Measurements from ENCODE around the gene IL1RN. TPM values are rescaled to one million over a fixed set of nuclear protein-coding genes. Genes with fewer than 3 reads are reported as not detected.
A peak's percentile ranks its signal among the peaks of the same experiment; 100 is the strongest.

IL1RN gene
- total RNA-seq, 1 experiment from 2014 or later: not detected

DNA sequence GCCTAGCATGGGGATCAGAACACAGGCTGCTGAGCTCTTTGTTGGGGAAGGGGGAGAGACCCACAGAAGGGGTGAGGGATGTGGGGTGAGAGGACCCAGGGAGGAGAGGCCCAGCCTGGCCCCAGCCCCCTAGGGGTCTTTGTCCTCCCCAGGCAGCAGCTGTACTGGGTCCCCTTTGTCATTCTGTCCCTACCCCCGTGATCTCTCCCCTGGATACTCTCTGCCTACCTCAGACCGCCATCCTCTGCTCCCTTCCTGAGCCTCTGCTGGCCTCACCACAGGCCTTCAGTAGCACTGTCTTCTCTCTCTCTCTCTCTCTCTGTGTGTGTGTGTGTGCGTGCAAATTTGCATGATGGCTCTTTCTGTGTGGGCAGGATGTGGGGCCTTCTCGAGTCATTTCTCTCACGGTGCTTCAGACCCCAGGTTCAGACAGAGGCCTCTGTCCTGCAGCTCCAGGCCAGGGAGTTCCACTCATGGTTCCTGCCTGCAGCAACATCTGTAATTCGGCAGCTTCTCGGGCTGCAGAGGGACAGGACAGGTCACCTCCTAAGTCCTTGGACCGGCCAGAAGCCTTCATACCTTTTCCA, 47.7 kb downstream of the IL1RN start:
- no TSS peak for BruUV-seq (replicated peaks)
- Histone ChIP-seq H3K9me3 (ENCODE audit: control insufficient read depth, insufficient read depth, low read depth, low read length) (no peaks in the 10 kb centered on the region), H3K4me1 (ENCODE audit: control insufficient read depth, insufficient read depth, low read length) (no peaks in the 10 kb centered on the region), H3K36me3 (ENCODE audit: control insufficient read depth, insufficient read depth, low read length) (no peaks in the 10 kb centered on the region), H3K27me3 (ENCODE audit: control insufficient read depth, insufficient read depth, low read length) (no peaks in the 10 kb centered on the region), H3K27ac (ENCODE audit: low read length) (no peak overlapping the region), H3K4me3 (ENCODE audit: low read depth in 2 of 2, low read length in 2 of 2) (no peak overlapping the region)
- DNase-seq (ENCODE audit: low read depth, low spot score) (no peak), ATAC-seq (peak; percentile 51; the same call in 1 of the 2 replicates)
- ChIA-PET CTCF (no interaction called here), POLR2A (no interaction called here)
- in situ Hi-C loops (cut with HindIII; ENCODE audit: low pct_unique_long_range_greater_than_20kb, low sequenced_read_pairs) (no loop called here), intact Hi-C loops (cut with micrococcal nuclease; ENCODE audit: unreplicated experiment) (no loop called here)
- TF ChIP-seq SIN3A (IDR thresholded peaks at IDR 0.05; ENCODE audit: borderline replicate concordance, insufficient read depth, low read depth, low read length) (no peak), POLR2AphosphoS5 (IDR thresholded peaks at IDR 0.05; ENCODE audit: low read depth, low read length) (no peak), TCF7L2 (IDR thresholded peaks at IDR 0.05; ENCODE audit: low read depth, low read length) (no peak)
- TF ChIP-seq, protein P1, sequence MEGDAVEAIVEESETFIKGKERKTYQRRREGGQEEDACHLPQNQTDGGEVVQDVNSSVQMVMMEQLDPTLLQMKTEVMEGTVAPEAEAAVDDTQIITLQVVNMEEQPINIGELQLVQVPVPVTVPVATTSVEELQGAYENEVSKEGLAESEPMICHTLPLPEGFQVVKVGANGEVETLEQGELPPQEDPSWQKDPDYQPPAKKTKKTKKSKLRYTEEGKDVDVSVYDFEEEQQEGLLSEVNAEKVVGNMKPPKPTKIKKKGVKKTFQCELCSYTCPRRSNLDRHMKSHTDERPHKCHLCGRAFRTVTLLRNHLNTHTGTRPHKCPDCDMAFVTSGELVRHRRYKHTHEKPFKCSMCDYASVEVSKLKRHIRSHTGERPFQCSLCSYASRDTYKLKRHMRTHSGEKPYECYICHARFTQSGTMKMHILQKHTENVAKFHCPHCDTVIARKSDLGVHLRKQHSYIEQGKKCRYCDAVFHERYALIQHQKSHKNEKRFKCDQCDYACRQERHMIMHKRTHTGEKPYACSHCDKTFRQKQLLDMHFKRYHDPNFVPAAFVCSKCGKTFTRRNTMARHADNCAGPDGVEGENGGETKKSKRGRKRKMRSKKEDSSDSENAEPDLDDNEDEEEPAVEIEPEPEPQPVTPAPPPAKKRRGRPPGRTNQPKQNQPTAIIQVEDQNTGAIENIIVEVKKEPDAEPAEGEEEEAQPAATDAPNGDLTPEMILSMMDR (IDR thresholded peaks at IDR 0.05): no peak
- TF ChIP-seq, protein P2, sequence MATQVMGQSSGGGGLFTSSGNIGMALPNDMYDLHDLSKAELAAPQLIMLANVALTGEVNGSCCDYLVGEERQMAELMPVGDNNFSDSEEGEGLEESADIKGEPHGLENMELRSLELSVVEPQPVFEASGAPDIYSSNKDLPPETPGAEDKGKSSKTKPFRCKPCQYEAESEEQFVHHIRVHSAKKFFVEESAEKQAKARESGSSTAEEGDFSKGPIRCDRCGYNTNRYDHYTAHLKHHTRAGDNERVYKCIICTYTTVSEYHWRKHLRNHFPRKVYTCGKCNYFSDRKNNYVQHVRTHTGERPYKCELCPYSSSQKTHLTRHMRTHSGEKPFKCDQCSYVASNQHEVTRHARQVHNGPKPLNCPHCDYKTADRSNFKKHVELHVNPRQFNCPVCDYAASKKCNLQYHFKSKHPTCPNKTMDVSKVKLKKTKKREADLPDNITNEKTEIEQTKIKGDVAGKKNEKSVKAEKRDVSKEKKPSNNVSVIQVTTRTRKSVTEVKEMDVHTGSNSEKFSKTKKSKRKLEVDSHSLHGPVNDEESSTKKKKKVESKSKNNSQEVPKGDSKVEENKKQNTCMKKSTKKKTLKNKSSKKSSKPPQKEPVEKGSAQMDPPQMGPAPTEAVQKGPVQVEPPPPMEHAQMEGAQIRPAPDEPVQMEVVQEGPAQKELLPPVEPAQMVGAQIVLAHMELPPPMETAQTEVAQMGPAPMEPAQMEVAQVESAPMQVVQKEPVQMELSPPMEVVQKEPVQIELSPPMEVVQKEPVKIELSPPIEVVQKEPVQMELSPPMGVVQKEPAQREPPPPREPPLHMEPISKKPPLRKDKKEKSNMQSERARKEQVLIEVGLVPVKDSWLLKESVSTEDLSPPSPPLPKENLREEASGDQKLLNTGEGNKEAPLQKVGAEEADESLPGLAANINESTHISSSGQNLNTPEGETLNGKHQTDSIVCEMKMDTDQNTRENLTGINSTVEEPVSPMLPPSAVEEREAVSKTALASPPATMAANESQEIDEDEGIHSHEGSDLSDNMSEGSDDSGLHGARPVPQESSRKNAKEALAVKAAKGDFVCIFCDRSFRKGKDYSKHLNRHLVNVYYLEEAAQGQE (IDR thresholded peaks at IDR 0.05; ENCODE audit: insufficient read depth in 1 of 2, low read depth in 2 of 2, low read length in 1 of 2): no peak

DNA sequence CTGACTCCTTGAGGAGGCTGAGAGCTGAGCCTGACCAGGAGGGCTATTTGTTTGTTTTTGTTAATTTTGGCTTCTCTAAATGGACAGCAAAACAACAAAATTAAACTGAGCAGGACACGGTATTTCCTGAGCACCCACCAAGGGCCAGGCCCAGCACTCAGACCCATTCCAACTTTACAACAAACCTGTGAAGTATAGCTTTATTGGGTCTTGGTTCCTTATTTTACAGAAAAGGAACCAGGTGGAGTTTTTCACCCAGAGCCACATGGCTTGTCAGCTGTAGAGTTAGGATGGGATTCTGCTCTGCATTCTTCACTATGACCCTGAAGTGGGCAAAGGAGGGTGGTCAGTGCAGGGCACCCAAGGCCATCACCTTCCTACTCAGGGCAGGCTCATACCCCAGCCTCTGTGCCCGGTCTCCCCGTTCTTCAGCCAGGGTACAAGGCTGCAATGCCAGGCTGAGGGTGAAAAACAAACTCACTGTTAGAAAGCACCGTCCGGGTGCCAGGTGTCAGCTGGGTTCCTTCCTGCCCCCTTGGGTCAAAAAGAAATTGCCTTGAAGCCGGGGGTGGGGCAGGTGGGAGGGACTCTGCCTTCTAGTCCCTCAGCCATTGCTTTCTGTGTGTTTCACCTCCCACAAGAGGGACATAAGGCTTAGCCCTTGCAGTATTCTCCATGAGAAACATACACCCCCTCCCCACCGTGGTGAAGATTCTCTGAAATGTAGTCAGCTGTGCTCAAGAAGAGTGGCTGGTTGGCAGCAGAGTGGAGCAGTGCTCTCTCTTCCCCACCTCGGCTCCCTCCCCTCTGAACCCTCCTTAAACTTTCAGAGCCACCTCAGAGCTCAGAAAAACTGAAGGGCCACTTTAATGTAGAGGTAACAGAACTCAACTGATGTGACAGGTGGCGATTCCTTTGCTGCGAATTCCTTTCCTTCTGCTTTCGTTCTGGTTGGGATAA, 48.6 kb downstream of the IL1RN start:
- no peaks in the 10 kb centered on the region for H3K36me3 ChIP-seq (ENCODE audit: control insufficient read depth, insufficient read depth, low read length)
- in situ Hi-C loops (cut with HindIII; ENCODE audit: low pct_unique_long_range_greater_than_20kb, low sequenced_read_pairs): no loop called here
- no TSS peak for BruUV-seq (replicated peaks)
- no peaks in the 10 kb centered on the region for H3K27me3 ChIP-seq (ENCODE audit: control insufficient read depth, insufficient read depth, low read length)
- no peaks in the 10 kb centered on the region for H3K4me1 ChIP-seq (ENCODE audit: control insufficient read depth, insufficient read depth, low read length)
- H3K27ac ChIP-seq (ENCODE audit: low read length): no peak overlapping the region
- ChIA-PET CTCF (no interaction called here), POLR2A (no interaction called here)
- no peak for ATAC-seq
- no peak overlapping the region for H3K4me3 ChIP-seq (ENCODE audit: low read depth in 2 of 2, low read length in 2 of 2)
- intact Hi-C loops (cut with micrococcal nuclease; ENCODE audit: unreplicated experiment): no loop called here
- H3K9me3 ChIP-seq (ENCODE audit: control insufficient read depth, insufficient read depth, low read depth, low read length): no peaks in the 10 kb centered on the region
- no peak for DNase-seq (ENCODE audit: low read depth, low spot score)
- TF ChIP-seq, protein P2 (IDR thresholded peaks at IDR 0.05; ENCODE audit: insufficient read depth in 1 of 2, low read depth in 2 of 2, low read length in 1 of 2): no peak
- TF ChIP-seq TCF7L2 (IDR thresholded peaks at IDR 0.05; ENCODE audit: low read depth, low read length) (no peak), SIN3A (IDR thresholded peaks at IDR 0.05; ENCODE audit: borderline replicate concordance, insufficient read depth, low read depth, low read length) (no peak), POLR2AphosphoS5 (IDR thresholded peaks at IDR 0.05; ENCODE audit: low read depth, low read length) (no peak)
- TF ChIP-seq, protein P1 (IDR thresholded peaks at IDR 0.05): no peak
